ENCODE measurements around the gene SDR9C7.

The SDR9C7 gene

DNA sequence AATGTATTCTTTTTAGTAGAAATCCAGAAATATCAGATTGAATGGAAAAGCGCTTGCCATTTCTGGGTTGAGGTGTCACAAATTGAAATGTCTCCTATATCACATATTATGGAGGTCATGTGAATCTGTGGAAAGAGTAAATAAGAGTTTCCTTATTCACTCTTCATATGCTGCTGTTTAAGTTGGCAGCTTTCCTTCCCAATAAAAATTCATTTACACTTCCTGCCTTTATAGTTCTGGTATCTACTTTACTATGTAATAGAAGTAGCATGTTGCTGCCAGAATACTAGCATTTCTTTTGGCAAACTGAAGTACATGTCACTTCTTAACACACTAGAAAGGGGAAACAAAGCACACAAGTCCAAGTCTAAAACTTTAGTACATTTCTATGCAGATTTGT is 60.8 kb downstream of the SDR9C7 start:
- no peak overlapping the region for H3K9ac ChIP-seq (ENCODE audit: low read length)
- no peaks in the 10 kb centered on the region for H3K27me3 ChIP-seq (ENCODE audit: low read length)
- no peak overlapping the region for H3K27ac ChIP-seq (ENCODE audit: low read depth, low read length)
- H4K20me1 ChIP-seq (ENCODE audit: low read depth, low read length) = no peaks in the 10 kb centered on the region
- H3K9me3 ChIP-seq (ENCODE audit: insufficient read depth, low read length) = no peaks in the 10 kb centered on the region
- H3K4me3 ChIP-seq (ENCODE audit: insufficient read depth, low read length, poor library complexity, severe bottlenecking) = no peak overlapping the region
- no peaks in the 10 kb centered on the region for H3K79me2 ChIP-seq (ENCODE audit: insufficient read depth, low read length)
- H2AFZ ChIP-seq (ENCODE audit: low read depth, low read length, severe bottlenecking) = no peak overlapping the region
- H3K36me3 ChIP-seq (ENCODE audit: low read length) = no peaks in the 10 kb centered on the region
- no peak overlapping the region for H3K4me2 ChIP-seq (ENCODE audit: low read depth, low read length, poor library complexity, severe bottlenecking)
- no peaks in the 10 kb centered on the region for H3F3A ChIP-seq (ENCODE audit: insufficient read depth)
- H3K9me2 ChIP-seq (replicated peaks; ENCODE audit: insufficient read depth, low read length) = no peaks in the 10 kb centered on the region
- no peak for TF ChIP-seq EZH2phosphoT487 (conservative IDR thresholded peaks at IDR 0.05; ENCODE audit: low read length)
- TF ChIP-seq, protein P1, sequence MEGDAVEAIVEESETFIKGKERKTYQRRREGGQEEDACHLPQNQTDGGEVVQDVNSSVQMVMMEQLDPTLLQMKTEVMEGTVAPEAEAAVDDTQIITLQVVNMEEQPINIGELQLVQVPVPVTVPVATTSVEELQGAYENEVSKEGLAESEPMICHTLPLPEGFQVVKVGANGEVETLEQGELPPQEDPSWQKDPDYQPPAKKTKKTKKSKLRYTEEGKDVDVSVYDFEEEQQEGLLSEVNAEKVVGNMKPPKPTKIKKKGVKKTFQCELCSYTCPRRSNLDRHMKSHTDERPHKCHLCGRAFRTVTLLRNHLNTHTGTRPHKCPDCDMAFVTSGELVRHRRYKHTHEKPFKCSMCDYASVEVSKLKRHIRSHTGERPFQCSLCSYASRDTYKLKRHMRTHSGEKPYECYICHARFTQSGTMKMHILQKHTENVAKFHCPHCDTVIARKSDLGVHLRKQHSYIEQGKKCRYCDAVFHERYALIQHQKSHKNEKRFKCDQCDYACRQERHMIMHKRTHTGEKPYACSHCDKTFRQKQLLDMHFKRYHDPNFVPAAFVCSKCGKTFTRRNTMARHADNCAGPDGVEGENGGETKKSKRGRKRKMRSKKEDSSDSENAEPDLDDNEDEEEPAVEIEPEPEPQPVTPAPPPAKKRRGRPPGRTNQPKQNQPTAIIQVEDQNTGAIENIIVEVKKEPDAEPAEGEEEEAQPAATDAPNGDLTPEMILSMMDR (IDR thresholded peaks at IDR 0.05; ENCODE audit: insufficient read depth, low read length, poor library complexity, severe bottlenecking) = no peak

Measured in SU-DHL-6 (cell line).